Fibroblast of lung (primary cell): ENCODE results near the gene TCF15.

Experiments
- EZH2 ChIP-seq: IDR thresholded peaks from 2 replicates; pipeline ENCODE4 v1.5.1; 2012; ENCODE audit warnings: low read length, control low read depth, mild to moderate bottlenecking; ENCODE audit errors: missing control alignments
- TF ChIP-seq, protein P1 (sequence below), 2 donors: IDR thresholded peaks in 1 of 2; conservative IDR thresholded peaks in 1 of 2; 1 replicate in 1 of 2; 2 replicates in 1 of 2; pipeline ENCODE4 v1.5.1; 2011 to 2012; ENCODE audit warnings: low read length in 2 of 2, control low read depth in 1 of 2, inconsistent platforms in 1 of 2, low read depth in 1 of 2, mild to moderate bottlenecking in 1 of 2

DNA sequence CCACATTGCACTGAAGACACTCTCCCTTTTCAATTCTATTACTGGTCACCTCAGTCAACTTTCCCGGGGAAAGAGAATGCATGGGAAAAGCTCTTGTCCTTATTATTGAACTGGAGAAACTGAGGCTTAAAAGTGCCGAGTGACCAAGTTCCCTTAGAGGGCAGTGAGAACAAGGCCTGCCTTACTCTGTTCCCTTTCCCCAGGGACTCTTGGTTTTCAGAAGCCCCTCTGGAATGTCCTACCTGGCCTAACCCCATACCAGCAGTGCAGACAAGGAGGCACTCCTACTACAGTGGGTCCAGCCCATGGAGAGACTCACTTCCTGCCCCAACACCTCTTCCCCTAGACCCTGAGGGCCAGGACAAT, 36.7 kb upstream of the TCF15 start:
- TF ChIP-seq, protein P1, sequence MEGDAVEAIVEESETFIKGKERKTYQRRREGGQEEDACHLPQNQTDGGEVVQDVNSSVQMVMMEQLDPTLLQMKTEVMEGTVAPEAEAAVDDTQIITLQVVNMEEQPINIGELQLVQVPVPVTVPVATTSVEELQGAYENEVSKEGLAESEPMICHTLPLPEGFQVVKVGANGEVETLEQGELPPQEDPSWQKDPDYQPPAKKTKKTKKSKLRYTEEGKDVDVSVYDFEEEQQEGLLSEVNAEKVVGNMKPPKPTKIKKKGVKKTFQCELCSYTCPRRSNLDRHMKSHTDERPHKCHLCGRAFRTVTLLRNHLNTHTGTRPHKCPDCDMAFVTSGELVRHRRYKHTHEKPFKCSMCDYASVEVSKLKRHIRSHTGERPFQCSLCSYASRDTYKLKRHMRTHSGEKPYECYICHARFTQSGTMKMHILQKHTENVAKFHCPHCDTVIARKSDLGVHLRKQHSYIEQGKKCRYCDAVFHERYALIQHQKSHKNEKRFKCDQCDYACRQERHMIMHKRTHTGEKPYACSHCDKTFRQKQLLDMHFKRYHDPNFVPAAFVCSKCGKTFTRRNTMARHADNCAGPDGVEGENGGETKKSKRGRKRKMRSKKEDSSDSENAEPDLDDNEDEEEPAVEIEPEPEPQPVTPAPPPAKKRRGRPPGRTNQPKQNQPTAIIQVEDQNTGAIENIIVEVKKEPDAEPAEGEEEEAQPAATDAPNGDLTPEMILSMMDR (conservative IDR thresholded peaks at IDR 0.05 in 1 of 2, IDR thresholded peaks at IDR 0.05 in 1 of 2; ENCODE audit: low read depth in 1 of 2, low read length in 2 of 2), result no peak
- no peak for TF ChIP-seq EZH2
